ENCODE data around the gene RNF5.

Gene RNF5

DNA sequence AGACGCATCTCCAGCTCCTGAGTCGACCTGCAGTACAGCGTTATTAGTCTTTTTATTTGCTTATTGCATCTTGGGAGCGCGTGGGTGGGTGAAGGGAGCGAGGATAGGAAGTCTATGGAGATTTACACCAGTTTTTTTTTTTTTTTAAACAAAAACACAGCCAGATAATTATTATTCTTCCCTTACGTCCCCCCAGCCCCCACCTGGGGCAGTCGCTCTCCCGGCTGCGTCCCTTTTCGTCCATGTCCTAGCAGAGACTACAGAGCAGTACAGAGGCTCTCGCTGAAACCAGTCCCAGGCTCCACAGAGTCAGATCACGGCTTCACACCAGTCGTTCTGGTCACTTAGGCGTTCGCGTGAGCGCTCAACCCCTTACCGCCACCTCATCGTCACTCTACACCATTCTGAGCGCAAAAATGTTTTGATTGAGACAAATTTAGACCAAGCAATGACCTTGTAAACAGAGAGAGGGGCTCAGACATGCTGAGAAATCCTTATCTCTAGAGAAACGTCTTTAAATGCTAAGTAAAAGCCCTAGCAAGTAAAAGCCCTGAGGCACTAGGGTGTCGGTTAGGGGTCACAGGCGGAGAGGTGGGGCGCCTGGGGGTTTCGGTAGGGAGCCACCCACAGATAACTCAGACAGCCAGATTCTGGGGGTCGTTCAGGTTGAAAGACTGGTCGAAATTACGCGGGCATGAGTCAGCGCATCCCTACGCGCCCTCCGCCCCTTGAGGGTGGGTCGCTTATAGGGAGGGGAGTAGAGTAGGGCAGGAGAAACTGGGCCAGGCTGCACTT lies 25.2 kb upstream of the RNF5 start:
- no peak for DNase-seq

DNA sequence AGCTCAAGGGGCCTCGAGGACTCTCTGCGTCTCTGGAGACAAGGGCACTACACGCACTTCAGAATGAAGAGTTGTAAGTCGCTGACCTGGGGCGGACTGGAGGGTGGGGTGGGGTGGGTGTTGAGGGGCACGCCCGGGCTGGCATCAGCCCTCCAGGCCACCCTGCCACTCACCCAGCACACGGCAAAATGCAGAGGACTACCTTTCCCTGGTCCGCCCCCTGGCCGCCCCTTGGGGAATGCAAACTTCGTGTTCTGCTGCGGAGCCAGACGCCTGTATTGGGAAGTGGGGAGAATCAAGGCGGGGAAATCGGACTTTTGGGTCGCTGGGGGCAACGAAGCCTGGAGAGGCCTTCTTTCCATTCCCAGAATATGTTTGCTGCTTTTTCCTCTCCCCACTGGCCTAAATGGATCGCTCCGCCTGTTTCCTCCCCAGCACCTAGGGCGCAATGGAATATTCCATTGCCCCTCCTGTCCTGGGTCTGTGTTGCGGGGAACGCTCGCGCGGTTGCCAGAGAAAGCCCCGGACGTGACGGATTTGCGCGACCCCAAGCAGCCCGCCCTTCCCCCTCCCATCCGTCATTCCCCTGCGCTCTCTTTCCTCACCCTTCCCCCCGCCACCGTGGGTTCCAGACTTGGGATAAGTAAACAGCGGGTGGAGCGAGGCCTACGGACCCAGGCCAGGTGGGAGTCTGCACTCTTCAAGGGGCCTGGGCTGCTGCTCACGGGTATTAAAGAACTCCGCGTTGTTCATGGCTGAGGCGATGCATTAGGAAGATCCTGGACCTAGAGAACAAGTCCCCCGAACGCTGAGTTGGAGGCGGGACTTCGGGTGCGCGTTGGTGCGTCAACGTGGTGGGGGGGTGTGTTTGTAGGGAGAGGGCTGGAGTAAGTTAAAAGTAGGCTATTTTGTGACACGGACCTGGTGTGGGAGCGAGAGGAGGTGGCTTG lies 24.4 kb upstream of the RNF5 start, which contains the start of gene PPT2:
PPT2 (plus strand) TSS at position 578 of the 950 bp plus-strand sequence. CDS start 454 bp downstream, outside the sequence.
- peak; percentile 68 for DNase-seq

DNA sequence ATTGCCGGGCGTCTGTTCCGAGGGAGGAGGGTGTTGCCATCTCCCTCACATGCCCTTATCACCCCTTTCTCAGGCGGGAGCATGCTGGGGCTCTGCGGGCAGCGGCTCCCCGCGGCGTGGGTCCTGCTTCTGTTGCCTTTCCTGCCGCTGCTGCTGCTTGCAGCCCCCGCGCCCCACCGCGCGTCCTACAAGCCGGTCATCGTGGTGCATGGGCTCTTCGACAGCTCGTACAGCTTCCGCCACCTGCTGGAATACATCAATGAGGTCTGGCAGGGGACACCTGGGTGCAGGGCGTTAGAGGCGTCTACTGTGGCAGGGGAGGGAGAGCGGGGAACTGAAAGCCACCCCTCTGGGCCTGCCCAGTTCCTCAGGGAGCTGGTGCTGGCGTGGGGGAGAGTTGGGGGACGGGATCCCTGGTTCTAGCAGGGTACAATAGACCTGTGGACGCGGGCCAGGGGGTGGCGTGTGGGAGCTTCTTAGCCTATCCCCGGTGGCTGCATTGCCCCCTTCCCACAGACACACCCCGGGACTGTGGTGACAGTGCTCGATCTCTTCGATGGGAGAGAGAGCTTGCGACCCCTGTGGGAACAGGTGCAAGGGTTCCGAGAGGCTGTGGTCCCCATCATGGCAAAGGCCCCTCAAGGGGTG lies 23.6 kb upstream of the RNF5 start:
- no peak for DNase-seq

DNA sequence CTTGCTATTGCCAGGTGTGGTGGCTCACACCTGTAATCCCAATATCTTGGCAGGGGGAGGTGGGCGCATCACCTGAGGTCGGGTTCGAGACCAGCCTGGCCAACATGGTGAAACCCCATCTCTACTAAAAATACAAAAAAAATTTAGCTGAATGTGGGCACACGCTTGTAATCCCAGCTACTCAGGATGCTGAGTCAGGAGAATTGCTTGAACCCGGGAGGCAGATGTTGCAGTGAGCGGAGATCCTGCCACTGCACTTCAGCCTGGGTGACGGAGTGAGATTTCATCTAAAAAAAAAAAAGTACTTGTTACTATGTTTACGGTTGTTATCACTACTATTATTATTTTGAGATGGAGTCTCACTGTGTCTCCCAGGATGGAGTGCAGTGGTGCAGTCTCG lies 21.3 kb upstream of the RNF5 start:
- no peak for DNase-seq

DNA sequence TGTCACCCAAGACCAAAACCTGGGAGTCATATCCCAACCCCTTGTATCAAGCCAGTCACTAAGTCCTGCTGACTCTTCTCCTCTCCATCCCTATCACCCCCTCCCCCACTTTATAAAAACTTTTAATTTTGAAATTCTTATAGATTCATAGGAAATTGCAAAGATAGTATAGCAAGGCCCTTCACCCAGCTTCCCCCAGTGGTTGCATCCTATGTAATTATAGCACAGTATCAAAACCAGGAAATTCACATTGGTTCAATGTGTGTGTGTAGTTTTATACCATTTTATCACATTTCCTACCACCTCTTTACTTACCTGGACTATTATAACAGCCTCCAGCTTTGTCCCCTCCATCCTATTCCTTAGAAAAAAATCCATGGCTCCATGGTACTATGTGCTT lies 20.2 kb upstream of the RNF5 start:
- no peak for DNase-seq

DNA sequence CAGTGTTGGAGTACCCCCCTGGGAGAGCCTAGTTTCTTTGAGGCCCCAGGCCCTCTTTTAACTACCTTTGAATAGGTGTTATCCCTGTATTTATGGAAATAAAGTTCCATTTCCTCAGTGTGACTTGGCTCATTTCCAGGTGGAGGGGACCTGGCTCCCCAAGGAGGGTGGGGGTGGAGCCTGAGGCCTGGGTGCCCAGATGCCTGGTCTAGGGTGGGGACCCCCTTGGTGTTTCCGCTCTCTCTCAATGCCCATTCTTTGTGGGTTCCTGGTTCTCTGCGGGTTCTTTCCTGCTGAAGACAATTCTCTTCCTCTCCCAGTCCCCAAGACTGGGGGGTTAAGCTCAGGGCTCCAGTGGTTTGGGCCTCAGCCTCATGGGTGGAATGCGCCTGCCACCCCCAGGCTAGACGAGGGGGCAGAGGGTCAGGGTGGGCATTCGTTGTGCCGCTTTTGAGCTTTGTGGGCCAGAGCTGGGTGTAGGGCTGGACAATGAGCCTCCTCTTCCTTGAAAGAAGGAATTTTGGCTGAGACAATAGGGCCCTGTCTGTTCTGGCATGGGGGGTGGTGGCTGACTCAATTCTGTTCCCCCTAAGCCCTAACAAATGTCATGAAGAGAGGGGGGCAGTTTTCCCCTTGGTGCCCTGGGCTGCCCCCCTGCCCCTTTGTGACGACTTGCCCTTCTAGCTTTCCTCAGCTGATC lies 14.5 kb upstream of the RNF5 start:
- DNase-seq = no peak

DNA sequence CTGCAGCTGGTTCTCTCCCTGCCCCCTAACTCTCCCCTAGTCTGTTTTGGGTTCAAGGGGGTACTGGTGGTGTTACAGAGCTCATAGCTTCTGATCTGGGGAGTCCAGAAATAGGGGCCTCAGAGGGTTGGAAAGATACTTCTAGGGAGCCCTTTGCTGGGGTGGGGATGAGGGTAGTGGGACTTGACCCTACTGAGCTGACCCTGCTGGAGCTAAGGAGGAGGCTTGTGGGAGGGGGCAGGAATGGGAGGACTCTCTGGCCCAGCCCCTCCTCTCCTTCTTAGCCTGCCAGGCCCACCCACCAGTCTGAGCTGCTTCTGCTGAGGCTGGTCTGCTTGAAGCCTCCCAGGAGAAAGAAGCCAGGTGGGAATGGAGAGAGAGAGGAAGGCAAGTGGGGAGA lies 13.9 kb upstream of the RNF5 start, which contains the start of gene EGFL8:
EGFL8 (plus strand) TSS at position 301 of the 400 bp plus-strand sequence. CDS start 1,571 bp downstream, outside the sequence.
- no peak for DNase-seq

DNA sequence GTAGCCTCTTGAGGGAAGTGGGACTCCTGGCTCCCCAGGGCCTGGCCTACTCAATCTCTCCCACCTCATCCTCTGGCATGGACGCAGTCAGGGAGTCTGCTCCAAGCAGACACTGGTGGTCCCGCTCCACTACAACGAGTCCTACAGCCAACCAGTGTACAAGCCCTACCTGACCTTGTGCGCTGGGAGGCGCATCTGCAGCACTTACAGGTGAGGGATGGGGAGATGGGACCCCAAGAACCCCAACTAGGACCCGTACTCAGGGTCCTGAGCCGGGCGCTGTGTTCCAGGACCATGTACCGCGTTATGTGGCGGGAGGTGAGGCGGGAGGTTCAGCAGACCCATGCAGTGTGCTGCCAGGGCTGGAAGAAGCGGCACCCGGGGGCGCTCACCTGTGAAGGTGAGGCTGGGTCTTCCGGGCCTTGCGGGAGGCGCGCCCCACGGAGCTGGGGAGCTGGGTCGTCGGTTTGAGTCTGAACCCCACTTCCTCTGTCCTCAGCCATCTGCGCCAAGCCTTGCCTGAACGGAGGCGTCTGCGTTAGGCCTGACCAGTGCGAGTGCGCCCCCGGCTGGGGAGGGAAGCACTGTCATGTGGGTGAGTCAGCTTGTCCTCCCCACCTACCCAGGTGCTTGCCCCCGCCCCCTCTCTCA lies 11.7 kb upstream of the RNF5 start:
- DNase-seq = no peak

DNA sequence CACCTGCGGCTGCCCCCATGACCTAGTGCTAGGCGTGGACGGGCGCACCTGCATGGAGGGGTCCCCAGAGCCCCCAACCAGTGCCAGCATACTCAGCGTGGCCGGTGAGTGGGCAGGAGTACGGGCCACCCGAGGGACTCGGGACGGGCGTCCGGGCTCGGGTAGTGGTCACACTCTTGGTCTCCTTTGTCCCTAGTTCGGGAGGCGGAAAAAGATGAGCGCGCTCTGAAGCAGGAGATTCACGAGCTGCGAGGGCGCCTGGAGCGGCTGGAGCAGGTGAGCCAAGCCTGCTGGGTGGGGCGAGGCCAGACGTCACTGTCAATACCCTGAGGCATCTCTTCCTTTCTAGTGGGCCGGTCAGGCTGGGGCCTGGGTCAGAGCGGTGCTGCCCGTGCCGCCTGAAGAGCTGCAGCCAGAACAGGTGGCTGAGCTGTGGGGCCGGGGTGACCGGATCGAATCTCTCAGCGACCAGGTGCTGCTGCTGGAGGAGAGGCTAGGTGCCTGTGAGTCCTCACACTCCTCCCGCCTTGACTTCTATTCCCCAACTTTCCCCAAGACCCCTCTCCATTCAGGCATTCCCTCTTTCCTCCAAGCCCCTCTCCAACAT lies 10.9 kb upstream of the RNF5 start:
- DNase-seq = no peak

DNA sequence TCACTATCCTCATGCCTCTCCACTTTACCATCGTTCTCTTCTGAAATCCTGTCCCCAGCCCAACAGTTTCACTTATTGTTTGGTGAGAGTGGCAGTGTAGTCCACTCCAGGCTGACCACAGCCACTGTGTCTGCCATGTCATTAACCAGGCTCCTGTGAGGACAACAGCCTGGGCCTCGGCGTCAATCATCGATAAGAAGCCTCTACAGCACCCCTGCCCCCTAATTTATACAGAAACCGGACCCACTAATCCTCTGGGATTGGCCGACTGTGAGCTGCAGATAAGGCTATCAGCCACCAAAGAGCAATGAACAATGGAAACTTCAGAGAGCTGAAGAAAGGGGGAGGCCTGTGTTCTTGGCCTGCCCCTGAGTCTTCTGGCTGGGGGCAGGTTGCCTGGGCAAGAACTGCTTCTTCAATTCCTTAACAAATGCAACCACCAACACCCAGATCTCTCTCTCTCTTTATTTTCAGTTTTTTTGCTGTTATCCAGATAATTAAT lies 10.4 kb upstream of the RNF5 start:
- no peak for DNase-seq

DNA sequence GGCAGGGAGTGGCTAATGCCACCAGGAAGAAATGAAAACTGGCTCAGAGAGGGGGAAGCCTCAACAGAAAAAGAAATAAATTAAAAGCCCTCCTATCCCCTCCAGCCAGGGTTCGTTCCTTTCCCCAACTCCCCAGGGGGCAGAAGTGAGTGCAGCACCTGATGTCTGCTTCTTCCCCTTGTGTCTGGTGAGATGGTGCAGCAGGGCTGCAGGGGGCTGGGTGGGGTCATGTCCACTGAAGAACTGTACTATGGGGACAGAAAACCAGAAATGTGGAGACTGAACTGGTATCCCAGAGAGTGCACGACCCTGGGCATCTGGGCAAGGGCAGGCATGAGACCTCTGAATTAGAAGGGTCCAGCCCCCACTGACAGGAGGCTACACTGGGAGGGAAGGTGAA lies 9.9 kb upstream of the RNF5 start:
- no peak for DNase-seq

DNA sequence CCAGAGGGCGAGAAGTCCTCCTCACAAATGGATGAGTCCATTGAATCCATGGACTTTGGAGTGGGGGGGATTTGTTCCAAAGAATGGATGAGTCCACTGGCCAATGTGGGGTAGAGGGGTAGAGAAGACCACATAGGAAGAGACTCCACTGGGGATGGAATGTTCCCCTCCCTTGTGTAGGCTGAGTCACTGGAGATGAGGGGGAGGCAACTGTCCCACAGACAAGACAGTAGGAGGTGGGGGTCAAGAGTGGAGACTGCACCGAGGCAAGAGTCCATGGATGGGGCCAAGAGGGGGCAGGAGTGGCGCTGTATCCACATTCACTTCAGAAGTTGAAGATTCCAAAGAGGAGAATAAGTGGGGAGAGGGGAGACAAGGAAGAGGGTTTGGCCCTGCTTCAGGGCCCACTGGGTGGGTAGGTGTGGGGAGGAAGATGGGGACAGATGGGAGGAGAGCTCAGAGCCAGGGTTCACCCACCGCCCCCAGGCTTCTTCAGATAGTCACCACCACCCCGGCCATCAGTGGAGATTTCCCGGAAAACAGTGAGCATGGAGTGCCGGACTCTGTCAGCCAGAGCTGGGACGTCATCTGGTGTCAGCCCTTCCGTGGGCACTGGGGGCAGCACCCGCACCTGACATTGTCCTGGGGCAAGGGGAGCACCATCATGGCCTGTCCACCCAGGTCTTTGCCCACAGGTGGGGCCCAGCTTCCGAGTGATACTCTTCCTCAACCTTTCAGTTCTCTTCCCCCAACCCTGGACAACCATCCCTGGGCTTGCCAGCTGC lies 9.2 kb upstream of the RNF5 start:
- no peak for DNase-seq

DNA sequence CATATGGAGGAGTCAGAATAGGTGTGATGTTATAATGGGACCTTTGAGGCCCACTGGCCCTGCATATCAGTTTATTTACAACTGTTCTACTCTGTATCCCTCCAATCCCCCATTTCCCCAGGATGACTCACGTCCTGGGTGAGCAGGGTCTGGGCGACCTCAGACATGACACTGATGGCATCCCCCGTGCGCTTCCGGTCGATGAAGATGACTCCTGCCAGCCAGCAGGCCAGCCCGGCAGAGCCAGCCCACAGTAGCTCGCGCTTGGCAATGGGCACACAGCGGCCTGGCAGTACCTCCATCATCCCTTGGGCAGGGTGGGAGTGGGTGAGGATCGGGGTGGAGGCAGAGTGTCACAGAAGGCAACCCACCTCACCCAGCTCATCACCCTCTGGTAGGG lies 7.9 kb upstream of the RNF5 start:
- no peak for DNase-seq

DNA sequence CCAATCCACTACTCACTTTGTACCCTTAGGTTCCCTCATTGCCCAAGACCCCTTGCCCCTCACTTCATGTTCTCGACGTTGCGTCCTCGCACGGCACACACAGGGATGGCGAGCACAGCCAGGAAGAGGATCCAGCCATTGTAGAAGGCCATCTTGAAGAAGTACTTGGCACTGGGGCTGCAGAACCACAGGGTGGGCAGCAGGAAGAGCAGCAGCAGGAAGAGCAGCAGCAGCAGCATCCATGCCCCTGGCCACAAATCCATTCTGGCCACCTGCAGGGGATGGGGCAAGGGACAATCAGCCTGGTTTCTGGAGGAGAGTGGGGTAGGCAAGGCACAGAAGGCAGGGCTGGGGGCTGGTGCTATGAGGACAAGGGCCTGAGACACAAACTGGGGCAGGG lies 7.0 kb upstream of the RNF5 start:
- no peak for DNase-seq

DNA sequence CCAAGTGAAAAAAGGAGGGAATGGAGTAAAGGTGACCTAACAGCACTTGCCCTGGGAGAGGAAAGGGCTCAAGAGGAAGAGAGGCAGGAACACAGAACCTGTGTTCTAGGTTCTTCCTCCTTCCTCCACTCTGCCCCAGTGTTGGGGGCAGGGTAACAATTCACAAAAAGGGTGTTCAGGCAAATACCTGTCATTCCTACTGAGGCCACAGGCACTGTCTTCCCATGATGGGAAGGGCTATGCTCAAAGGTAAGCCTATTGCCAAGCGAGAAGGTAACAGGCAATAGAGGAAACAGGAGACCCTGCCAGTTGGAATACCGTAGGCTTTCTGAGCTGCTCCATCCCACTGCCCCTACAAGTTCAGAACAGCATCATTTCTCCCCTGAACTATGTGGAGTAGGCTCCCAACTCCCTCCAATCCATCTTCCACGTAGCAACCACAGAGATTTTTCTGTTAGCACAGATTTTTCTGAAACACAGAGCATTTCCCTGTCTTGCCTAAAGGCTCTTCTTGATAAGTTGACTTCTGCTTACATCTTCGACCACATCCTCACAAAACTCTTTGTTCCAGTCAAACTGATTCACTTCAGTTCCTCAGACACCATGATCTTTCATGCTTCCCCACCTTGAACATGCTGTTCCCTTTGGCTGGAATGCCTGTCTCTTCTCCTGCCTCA lies 5.0 kb upstream of the RNF5 start:
- DNase-seq = no peak

DNA sequence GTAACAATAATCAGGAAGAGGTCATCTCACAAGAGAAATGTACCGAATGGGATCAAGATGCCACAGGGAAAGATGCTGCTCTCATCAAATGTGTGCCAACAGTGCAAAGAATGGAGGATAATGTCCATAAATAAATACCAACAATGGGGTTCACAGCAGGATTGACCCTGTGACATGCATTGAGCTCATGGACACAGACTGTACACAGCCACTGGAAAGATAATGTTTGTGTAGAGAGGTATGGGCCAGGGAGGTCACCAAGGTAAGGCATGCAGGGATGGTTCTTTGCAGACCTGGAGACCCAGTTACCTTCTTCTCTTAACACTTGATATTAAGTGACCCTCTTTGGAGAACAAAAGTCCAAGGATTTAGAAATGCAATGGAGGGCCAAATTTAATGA lies 3.8 kb upstream of the RNF5 start:
- no peak for DNase-seq

DNA sequence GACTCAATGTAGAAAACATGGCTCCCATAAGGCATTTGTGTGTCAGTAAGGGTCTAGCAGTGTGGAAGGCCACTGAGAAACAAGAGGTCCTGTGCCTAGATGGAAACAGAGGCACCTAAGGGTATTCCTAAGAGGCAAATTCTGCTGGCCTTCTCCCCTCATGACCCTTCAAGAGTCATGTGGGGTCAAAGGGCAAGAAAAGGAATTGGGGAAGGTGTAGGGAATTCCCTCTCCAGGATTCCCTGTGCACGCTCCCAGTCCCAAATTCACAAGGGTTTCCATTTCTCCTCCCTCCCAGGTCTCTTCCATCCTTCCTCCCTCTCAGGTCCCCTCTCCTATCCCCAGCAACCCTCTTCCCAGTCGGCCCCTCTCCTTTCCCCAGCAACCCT lies 2.9 kb upstream of the RNF5 start:
- DNase-seq = no peak

DNA sequence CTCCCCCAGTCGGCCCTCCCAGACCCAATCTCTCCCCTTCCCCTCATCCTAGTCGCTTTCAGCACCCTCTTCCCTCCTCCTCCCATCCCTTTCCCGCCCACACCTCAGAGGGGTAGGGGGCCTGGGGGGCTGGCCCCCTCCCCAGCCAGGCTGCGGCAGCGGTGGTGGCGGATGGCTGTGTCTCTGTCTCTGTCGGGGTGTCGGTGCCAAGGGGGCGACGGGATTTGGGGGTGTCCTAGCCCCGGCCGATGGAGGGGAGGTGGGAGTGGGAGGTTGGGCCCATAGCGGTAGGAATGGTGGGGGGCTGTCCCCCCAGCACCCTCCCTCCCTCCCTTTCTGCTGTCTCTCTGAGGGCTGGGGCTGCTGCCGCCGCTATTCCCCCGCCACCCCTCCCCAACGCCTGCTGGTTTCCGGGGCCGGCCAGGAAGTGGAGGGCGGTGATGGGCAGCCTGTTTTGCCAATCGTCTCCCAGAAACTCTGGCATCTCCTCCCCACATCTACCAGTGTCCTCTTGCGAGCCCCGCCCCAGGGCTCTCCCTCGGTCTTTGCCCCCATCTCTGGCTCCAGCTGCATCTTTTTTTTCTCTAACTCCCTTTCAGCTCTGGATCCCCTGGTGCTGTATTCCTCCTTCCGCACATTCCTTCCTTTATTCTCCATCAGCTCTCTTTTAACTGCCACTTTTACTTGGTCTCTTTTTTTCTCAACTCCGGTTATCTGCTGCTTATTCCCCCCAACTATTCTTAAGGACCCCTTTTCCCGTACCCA lies 2.3 kb upstream of the RNF5 start, which contains the start of gene AGPAT1:
AGPAT1 (minus strand) TSS at position 374 of the 765 bp plus-strand sequence. CDS start 4,588 bp downstream, outside the sequence.
- peak; percentile 75 for DNase-seq

Measured in NCI-H2081 treated with DMSO at 0.1 percent for 48 hours (cell line).